B cell (primary cell): ENCODE data around the gene HECTD1.

Source experiments
- CTCF ChIP-seq: fragments of 200-600 bp; IDR thresholded peaks from one replicate; pipeline ENCODE4 v1.8.0; 2022; ENCODE audit warnings: antibody characterized with exemption, mild to moderate bottlenecking
- EZH2 ChIP-seq: IDR thresholded peaks from 2 replicates; pipeline ENCODE4 v1.6.1; 2012; ENCODE audit warnings: borderline replicate concordance, low read depth, mild to moderate bottlenecking, moderate library complexity, low read length; ENCODE audit not compliant: insufficient read depth, poor library complexity, severe bottlenecking

- TF ChIP-seq CTCF (no peak), EZH2 (no peak)
Observed at GRCh38 chr14:31142455-31143087, 65.0 kb downstream of the HECTD1 start.
